ENCODE measurements around the gene NDUFA8.

- TF ChIP-seq CTCF (IDR thresholded peaks at IDR 0.05) (no peak), POLR2A (IDR thresholded peaks at IDR 0.05) (no peak), POLR2AphosphoS5 (IDR thresholded peaks at IDR 0.05; ENCODE audit: insufficient read depth in 1 of 2, low read depth in 1 of 2) (no peak)
Observed at GRCh38 chr9:122120316-122121071, 39.1 kb downstream of the NDUFA8 start.

Measured in vagina (tissue), 2 donors.